Immature natural killer cell (primary cell): ENCODE data around the gene MRPS5. TPM values are rescaled to one million over a fixed set of nuclear protein-coding genes. Genes with fewer than 3 reads are reported as not detected.

Experiments
- polyA plus RNA-seq, 3 donors: library from polyadenylated mRNA; unstranded; fragments of 300-500 nt; fragmentation: Illumina TruSeq; gene quantifications; one replicate each; pipeline ENCODE4 v1.2.3, GENCODE V29; 2021

Gene MRPS5
- polyA plus RNA-seq, 3 donors from 2014 or later = 26.9 to 35.0 (median 30.5) TPM

Other genes starting within 250 kb of the MRPS5 start
- 1 to 10 TPM; 1.2 to 1.9 (median 1.6) TPM for gene MAL, start 96.1 kb downstream of the MRPS5 start, polyA plus RNA-seq
- gene ZNF514, start 38.0 kb upstream of the MRPS5 start, polyA plus RNA-seq = 1 to 10 TPM; 2.5 to 8.4 (median 5.1) TPM
- gene ZNF2, start 44.0 kb upstream of the MRPS5 start, polyA plus RNA-seq = 1 to 10 TPM in 2 of 3 donors, not detected in 1; 1.2 to 3.8 TPM
- 1 to 10 TPM in 1 of 3 donors, under 1 TPM in 1, not detected in 1; 0.68 to 1.9 TPM for gene ZNF892, start 85.7 kb upstream of the MRPS5 start, polyA plus RNA-seq
- not detected for gene PROM2, start 152.6 kb upstream of the MRPS5 start, polyA plus RNA-seq
- gene KCNIP3, start 175.5 kb upstream of the MRPS5 start, polyA plus RNA-seq = not detected